OCI-M1 (cell line): ENCODE results near the gene SYNGR1.
"Not testable (repeated sequence)": the region's sequence is repeated elsewhere in the genome, so short reads cannot be mapped to it uniquely, and the experiment has no call there.

Experiments
- DNase-seq: peaks from one replicate; lab custom pipeline; 2025; lab: John Stamatoyannopoulos, UW

SYNGR1 gene

DNA sequence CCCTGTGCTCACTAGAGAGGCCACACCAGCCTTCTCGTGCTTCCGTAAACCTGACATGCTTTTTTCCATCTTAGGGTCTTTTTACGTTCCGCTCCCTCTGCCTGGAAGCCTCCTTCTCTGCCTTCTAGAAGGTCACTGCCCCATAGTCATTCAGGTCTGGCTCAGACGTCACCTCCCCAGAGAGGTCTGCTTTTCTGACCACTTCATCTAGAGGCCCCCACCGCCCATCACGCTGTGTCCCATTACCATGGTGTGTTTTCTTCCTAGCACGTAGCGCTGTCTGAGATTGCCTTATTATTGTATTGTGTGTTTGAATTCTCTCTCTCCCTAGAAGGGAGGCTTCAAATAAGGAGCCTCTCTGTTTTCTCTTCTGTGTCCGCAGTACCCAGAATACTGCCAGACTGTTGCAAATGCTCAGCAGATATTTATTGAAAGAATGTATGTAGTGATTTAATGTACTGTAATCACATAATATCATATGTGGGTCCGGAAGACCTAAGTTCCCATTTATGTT, 59.8 kb downstream of the SYNGR1 start:
- no peak for DNase-seq

DNA sequence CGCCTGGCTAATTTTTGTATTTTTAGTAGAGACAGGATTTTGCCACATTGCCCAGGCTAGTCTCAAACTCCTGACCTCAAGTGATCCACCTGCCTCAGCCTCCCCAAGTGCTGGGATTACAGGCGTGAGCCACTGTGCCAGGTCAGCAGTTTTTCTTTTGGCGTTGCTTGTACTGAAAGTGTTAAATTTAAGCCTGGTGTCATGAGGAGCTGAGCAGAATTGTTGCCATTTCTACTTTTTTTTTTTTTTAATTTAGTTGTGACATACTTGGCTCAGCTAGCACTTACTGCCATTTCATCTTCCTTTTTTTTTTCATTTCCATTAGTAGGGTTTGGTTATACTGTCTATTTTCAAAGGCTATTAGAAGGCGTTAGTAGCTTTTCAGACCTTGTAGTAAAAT, 60.5 kb downstream of the SYNGR1 start:
- no peak for DNase-seq

DNA sequence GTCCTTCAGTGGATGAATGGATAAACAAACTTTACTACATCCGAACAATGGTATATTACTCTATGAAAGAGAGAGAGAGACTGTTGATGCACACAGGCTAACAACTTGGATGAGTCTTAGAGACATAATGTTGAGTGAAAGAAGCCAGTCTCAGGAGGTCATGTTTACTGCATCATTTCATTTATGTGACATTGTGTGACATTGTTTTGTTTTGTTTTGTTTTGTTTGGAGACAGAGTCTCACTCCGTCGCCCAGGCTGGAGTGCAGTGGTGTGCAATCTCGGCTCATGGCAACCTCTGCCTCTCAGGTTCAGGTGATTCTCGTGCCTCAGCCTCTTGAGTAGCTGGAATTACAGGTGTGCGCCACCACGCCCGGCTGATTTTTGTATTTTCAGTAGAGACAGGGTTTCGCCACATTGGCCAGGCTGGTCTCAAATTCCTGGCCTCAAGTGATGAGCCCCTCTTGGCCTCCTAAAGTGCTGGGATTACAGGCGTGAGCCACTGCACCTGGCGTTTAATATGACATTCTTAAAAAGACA, 62.1 kb downstream of the SYNGR1 start:
- not testable (repeated sequence) for DNase-seq

DNA sequence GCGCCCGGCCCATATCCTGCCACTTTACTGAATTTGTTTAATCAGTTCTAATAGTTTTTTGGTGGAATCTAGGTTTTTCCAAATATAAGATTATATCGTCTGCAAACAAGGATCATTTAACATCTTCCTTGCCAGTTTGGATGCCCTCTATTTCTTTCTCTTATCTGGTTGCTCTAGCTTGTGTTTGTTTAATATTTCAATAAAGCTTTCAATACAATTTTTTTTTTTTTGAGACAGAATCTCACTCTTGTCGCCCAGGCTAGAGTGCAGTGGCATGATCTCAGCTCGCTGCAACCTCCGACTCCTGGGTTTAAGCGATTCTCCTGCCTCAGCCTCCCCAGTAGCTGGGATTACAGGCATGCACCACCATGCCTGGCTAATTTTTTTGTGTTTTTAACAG, 63.4 kb downstream of the SYNGR1 start:
- DNase-seq = not testable (repeated sequence)

DNA sequence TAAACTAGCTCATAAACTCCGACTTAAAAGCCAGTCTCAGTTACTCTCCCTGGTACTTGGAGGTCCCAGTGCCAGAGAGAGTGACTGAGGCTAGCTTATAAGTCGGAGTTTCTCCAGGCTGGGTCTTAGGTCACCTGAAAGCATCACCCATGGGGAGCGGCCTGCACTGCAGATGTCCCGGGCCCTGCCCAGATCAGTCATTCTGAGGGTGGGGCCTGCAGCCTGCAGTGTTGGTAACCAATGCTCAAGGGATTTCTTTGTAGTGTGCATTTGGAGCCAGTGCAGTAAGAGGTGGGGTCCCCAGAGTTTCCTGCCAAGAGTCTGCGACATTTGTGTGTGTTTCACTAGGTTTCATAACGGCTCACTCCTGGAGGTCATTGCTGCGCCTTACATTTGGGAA, 64.6 kb downstream of the SYNGR1 start:
- DNase-seq = no peak

DNA sequence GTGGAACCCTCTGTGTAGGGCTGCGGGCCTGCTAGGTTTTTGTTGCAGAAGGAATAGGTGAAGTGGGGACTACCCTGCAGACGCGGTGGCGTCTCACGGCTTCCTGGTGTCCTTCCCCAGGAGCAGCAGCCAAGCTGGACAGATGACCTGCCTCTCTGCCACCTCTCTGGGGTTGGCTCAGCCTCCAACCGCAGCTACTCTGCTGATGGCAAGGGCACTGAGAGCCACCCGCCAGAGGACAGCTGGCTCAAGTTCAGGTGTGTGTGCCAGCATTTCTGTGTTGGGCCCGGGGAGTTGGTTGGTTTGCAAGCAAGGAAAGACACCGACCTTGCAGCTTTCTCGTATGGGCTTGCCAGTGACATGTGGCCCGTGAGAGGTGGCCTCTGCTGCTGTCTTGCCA, 65.1 kb downstream of the SYNGR1 start:
- DNase-seq = no peak

DNA sequence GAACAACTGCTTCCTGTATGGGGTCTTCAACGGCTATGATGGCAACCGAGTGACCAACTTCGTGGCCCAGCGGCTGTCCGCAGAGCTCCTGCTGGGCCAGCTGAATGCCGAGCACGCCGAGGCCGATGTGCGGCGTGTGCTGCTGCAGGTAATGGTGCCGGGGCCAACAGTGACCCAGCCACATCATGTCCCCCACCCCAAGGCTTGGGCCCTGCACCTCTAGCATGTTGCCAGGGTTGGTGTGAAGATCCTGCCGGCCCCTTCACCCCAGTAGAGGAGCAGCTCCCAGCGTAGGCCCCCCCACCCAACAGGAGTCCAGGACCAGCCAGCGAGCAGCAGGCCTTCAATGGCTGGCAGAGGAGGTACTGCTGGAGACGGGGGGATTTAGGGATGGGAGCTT, 65.7 kb downstream of the SYNGR1 start:
- no peak for DNase-seq

DNA sequence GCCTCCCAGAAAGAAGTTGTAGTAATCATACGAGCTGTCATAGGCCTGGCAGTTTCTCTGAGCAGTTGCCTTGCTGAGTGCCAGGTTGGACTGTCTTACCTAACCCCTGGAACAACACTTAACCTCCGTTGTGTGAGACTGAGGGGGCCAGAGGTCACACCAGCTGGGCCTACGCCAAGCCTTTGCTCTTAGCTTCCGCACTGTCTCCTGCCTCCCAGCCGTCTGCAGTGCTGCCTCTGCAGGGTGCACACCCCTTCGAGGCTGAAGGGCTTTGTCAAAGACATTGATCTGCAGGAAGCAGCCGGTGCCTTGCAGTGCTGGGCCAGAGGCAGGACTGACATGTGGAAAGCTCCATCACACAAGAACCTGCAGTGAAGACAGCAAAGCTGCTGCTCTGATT, 66.5 kb downstream of the SYNGR1 start:
- DNase-seq = no peak

DNA sequence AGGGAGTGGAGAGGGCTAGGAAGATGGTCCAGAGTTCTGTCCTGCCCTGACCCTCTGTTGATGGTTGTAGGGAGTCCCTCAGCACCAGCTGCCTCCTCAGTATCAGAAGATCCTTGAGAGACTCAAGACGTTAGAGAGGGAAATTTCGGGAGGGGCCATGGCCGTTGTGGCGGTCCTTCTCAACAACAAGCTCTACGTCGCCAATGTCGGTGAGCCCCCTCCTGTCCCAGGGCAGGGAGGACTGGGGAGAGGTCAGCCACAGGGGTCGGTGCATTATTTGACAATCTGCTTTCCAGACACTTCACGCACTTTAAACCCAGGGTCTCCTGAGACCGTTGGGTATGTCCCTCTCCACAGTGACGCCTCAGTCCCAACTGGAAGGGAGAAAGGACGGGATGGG, 67.8 kb downstream of the SYNGR1 start:
- DNase-seq = no peak

DNA sequence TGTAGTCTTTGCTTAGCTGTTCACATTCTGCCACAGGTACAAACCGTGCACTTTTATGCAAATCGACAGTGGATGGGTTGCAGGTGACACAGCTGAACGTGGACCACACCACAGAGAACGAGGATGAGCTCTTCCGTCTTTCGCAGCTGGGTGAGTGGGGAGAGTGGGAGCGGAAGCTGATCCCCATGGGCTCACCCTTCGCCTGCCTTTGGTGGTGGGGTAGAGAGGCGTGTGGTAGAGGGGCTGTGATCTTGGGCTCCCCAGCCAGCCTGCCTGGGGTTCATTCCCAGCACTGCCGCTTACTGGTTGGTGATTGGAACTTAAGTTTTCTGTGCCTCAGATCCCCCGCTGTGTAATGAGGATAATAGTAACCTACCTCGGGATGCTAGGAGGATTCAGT, 68.9 kb downstream of the SYNGR1 start:
- no peak for DNase-seq

DNA sequence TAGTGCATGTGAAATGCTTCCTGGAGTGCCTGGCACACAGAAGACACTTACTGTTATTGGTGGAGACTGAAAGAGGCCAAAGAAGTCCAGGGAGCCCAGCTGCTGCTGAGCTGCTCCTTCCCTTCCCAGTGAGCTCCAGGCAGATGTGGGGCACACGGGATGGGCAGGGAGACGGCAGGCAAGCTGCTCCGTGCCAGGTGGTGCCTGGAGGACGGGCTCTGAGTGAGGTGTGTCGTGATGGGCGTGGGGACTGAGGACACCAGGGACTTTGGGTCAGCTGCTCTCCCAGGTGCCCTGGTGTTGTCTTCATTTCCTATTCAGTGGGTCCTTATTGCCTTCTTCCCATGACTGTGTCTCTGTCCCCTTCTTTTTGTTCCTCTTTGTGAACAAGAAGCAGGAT, 69.3 kb downstream of the SYNGR1 start:
- DNase-seq = no peak

DNA sequence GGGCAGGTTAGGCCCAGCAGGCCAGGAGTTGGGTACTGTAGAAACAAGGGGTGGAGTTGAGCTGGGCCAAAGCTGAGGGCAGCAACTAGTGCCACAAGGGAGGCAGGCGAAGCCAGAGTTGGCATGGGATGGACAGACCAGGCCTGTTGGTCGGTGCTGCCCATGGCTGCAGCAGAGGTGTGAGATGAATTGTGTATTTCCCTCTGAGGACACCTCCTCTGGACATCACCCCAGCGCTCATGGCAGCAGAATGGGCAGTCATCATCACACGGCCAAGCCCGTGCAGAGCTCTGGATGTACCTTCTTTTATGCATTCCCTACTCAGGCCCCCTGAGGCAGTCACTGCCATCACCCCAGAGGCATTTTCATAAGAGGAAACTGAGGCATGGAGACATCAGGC, 70.1 kb downstream of the SYNGR1 start:
- no peak for DNase-seq

DNA sequence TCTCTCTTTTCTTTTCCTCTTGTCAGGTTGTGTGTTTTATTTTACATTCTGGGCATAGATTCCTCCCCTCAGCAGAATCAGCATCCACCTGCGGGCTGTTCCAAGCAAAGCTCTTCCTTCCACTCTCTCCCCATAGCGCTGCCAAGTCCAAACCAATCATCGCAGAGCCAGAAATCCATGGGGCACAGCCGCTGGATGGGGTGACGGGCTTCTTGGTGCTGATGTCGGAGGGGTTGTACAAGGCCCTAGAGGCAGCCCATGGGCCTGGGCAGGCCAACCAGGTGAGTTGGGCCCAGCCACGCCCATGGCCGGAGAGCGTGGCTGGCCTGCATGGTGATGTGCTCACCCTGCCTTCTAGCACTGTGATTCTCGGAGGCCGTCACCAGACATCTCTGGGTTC, 71.9 kb downstream of the SYNGR1 start:
- DNase-seq = no peak

DNA sequence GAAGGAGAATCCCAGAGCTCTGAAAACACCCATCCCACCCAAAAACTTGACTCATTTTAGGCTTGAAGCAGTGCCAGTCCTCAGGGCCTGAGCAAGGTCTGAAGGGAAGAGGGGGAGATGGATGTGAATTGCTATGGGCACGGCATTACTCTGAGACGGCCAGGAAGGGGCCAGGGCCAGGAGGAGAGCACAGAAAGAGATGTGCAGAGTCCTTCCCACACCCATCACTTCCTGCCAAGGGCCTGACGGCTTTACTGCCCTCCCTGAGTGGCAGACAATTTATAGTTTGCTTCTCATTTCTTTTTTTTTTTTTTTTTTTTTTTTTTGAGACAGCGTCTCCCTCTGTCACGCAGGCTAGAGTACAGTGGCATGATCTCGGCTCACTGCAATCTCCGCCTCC, 72.3 kb downstream of the SYNGR1 start:
- no peak for DNase-seq

DNA sequence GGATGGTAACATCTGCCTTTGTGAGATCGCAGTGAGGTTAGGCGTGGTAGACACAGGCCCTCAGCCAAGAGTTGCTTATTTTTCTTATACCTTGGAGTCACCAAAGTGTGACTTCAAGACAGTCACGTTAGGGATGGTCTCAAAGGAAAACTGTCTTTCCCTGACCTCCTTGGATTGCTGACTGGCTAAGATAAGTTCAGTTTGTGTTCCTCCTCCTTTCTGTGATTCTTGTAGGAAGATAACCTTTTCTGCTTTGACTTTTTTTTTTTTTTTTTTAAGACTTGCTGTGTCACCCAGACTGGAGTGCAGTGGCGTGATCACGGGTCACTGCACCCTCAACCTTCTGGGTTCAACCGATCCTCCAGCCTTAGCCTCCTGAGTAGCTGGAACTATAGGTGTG, 72.9 kb downstream of the SYNGR1 start:
- no peak for DNase-seq

DNA sequence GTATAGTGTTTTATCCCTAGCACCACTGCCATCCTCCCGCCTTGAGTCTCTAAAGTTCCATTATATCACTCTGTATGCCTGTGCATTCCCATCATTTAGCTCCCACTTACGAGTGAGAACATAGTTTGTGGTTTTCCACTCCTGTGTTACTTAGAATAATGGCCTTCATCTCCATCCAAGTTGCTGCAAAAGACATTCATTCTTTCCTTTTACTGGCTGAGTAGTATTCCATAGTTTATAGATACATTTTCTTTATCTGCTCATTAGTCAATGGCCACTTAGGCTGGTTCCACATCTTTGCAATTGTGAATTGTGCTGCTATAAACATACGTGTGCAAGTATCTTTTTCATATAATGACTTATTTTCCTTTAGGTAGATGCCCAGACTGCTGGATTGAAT, 74.2 kb downstream of the SYNGR1 start:
- no peak for DNase-seq

DNA sequence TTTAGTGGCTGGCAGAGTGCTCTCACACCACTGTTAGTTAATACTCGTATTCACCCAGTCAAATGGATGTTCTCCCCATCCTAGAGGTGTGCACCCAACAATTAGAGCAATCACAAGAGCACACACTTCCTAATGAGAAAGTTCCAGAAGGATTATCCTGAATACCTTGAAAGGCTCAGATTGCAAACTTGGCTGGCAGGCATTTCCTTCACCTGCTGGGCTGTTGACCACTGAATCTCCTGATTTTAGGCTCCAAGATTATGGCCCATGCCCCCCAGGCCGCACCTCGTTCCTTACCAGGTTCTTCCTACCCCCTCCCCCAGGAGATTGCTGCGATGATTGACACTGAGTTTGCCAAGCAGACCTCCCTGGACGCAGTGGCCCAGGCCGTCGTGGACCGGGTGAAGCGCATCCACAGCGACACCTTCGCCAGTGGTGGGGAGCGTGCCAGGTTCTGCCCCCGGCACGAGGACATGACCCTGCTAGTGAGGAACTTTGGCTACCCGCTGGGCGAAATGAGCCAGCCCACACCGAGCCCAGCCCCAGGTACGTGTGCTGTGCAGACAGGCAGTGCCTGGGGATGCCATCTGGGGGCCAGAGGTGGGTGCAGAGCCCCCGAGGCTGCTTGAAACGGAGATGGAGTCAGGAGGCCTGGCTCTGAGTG, 76.7 kb downstream of the SYNGR1 start:
- no peak for DNase-seq

DNA sequence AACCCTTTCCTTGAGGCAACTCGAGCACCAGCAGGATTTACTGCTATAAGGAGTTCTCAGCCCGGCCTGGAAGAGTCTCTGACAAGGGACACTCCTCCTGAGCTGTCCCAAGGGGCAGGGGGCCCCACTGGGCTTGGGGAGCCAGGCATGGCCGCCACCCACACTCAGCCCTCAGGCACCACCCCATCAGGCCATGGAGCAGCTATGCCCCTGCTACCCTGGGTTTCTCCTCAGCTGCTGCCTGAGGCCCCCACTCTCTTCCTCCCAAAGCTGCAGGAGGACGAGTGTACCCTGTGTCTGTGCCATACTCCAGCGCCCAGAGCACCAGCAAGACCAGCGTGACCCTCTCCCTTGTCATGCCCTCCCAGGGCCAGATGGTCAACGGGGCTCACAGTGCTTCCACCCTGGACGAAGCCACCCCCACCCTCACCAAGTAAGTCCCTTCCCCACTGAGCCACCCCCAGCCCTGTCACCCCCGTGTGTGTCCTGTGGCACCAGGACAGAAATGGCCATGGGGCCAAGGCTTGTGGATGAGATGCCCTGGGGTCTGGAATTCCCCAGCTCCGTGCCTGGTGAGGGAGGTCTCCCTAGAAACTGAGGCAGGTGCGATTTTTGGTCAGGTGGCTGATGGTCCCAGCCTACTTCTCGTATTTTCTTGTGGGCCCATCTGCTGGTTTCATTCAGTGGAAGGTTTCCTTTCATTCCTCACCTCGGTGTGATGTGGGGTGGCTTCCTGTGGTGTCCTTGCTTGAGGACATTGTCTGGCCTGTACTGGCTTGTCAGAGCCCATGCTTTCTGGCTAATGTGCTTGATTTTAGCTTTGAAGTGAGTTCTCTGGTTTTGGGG, 78.2 kb downstream of the SYNGR1 start:
- no peak for DNase-seq

DNA sequence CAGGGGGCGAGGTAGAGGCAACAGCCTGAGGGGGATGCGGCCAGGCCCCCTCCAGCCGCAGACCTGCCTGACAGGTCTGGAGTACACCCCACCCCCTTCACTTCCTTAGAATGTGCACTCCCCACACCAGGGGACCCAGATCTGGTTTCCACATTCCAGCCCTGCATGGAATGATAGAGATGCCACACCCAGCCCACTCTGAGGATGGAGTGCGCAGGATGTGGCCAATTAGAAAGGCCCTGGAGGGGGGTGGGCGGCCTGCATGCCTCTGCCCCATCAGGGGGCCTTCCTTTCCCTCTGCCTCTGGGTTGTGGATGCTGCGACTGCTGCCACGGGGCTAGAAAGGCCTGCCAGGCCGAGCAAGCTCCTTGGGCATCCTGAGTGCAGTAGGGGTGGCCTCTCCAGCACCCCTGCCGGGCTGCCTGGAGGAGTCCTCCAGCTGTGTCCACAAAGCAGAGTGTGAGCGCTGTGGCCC, 78.8 kb downstream of the SYNGR1 start:
- DNase-seq = no peak

DNA sequence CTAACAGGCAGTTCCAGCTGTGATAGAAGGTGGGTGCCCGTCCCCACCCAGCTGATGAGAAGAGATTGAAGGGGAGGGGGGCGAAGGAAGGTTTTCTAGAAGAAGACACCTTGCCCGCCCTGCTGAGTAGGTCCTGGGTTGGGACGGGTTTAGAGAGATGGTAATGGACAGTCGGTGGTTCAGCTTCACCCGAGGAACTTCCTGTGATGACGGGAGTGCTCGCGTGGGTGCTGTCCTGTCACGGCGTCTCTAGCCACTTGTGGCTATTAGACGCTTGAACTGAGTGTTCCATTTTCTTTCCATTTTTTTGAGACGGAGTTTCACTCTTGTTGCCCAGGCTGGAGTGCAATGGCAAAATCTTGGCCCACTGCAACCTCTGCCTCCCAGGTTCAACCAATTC, 79.4 kb downstream of the SYNGR1 start:
- DNase-seq = no peak

DNA sequence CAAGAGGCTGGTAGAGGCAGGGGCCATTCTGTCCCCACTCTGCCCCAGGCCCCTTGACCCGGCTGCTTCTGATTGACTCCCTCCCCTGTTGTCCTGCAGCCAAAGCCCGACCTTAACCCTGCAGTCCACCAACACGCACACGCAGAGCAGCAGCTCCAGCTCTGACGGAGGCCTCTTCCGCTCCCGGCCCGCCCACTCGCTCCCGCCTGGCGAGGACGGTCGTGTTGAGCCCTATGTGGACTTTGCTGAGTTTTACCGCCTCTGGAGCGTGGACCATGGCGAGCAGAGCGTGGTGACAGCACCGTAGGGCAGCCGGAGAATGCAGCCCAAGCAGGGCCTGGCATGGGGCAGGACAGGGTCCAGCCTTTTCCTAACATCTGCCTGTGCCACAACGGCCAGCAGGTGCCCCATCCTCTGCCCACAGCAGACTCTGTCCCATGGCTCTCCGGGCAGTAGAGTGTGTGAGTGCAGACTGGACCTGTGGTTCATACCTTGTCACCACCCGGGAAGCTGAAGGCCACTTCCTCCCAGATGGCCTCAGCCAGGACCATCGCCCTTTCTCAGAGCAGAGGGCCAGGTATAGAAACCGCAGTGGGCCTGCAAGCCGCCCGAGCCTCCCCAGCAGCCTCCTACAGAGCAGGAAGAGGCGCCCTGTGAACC, 80.3 kb downstream of the SYNGR1 start:
- no peak for DNase-seq

DNA sequence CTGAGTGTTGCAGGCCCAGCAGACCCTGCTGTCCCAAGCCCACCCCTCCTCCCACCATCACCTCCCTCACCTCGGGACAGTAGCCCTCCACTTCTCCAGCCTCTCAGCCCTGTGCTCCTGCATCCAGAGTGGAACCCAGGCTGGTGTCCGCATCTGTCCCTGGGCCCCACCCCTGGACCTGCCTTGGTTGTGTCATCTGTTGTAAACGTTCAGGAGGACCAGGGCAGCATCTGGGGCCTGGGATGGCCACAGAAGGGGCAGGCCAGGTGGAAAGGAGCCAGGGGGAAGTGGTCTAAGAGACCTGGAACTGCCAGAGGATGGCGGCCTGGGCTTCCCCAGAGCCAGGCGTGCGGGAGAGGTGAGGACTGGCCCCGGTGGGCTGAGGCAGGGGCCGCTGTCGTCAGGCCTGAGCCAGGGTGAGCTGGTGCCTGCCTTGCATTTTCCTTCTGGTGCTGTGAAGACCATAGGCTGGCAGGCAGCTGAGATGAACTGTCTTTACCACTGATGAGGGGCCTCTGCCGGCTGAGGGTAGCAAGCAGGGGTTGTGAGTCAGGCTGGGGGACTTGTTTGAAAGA, 80.9 kb downstream of the SYNGR1 start:
- no peak for DNase-seq
